Adipocyte (in vitro differentiated cells): ENCODE data around the gene GRHL1.
"Not testable (repeated sequence)": the region's sequence is repeated elsewhere in the genome, so short reads cannot be mapped to it uniquely, and the experiment has no call there.

Experiments used
- DNase-seq: peaks from one replicate; pipeline ENCODE4 v3.0.0-alpha.2; 2015; ENCODE audit warnings: low read depth
- H3K27me3 ChIP-seq: replicated peaks from 2 replicates; pipeline ENCODE4 v1.7.0; 2013; ENCODE audit warnings: mild to moderate bottlenecking, low read length, moderate library complexity; ENCODE audit not compliant: control insufficient read depth, insufficient read depth
- H3K36me3 ChIP-seq: 2 replicates; pipeline ENCODE4 v1.7.0; 2013; ENCODE audit warnings: low read length, mild to moderate bottlenecking, moderate library complexity; ENCODE audit not compliant: control insufficient read depth, insufficient read depth, severe bottlenecking
- H3K4me1 ChIP-seq: 2 replicates; pipeline ENCODE4 v1.7.0; 2013; ENCODE audit warnings: mild to moderate bottlenecking, low read length, moderate library complexity; ENCODE audit not compliant: control insufficient read depth, insufficient read depth
- H3K4me3 ChIP-seq: 2 replicates; pipeline ENCODE4 v1.7.0; 2013; ENCODE audit warnings: mild to moderate bottlenecking, low read length, moderate library complexity
- H3K9ac ChIP-seq: 2 replicates; pipeline ENCODE4 v1.7.0; 2013; ENCODE audit warnings: mild to moderate bottlenecking, low read length, moderate library complexity
- H3K9me3 ChIP-seq: 2 replicates; pipeline ENCODE4 v1.7.0; 2013; ENCODE audit warnings: mild to moderate bottlenecking, low read length, moderate library complexity; ENCODE audit not compliant: control insufficient read depth

Gene GRHL1

DNA sequence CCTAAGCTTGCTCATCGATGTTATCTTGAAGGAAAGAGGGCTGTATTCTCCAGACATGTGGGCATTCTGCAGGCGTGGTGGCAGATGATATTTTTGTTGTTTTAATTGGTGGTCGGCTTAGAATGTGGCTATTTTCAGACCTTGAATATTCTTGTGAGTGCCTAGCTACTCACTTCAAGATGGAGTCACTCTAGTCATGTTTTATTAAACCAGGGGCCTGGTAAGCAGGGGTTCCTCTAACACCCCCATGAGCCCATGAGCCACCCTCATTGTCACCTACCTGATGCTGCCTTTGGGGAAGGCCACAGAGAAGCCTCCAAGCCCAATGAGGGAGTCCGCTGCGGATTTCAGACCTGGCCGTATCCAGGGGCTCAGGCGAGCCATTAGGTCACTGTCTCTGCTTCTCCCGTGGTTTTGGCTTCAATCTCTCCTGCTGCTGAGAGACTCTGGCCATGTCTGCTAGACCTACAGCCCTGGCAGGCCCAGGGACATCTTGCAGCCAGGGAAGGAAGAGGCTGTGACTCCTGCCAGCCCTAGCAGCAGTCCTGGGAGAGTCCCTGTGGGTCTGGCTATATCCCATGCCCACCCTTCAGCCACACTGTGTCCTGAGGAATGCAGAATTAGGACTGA is 75.6 kb downstream of the GRHL1 start:
- DNase-seq = no peak
- H3K27me3 ChIP-seq = peaks cover 7% of the 10 kb centered on the region
- no peak overlapping the region for H3K4me3 ChIP-seq
- H3K36me3 ChIP-seq = no peaks in the 10 kb centered on the region
- no peak overlapping the region for H3K9ac ChIP-seq
- peaks cover 4% of the 10 kb centered on the region for H3K4me1 ChIP-seq
- H3K9me3 ChIP-seq = no peaks in the 10 kb centered on the region

DNA sequence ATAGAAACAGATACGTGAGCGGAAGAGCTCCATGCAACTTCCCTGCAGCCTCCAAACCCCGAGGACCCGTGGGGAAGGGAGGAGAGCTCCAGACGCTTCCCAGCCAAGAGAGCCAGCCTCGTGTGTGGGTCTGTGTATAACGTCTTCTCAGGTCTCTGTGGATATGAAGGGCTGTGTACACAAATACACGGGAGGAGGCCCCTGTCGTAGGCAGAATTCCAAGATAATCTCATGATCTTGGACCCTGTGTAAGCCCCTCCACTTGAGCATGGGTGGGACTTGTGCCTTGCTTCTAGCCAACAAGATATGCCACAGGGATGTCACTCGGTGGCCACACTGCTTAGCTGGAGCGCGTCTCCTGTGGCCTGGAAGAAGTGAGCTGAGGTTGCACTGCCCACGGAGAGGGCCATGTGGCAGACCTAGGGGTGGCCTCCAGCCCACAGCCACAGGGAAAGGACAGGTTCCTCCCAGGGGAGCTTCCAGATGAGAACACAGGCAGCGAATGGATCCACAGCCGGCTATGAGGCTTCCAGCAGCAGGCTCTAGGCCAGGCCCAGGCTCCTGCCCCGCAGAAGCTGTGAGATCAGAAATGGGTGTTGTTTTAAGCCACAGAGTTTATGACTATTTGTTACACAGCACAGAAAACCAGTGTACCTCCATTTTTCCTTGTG is 76.3 kb downstream of the GRHL1 start:
- H3K9ac ChIP-seq = no peak overlapping the region
- H3K4me3 ChIP-seq = no peak overlapping the region
- no peak for DNase-seq
- H3K9me3 ChIP-seq = no peaks in the 10 kb centered on the region
- H3K27me3 ChIP-seq = peaks cover 7% of the 10 kb centered on the region
- H3K4me1 ChIP-seq = peaks cover 4% of the 10 kb centered on the region
- no peaks in the 10 kb centered on the region for H3K36me3 ChIP-seq

DNA sequence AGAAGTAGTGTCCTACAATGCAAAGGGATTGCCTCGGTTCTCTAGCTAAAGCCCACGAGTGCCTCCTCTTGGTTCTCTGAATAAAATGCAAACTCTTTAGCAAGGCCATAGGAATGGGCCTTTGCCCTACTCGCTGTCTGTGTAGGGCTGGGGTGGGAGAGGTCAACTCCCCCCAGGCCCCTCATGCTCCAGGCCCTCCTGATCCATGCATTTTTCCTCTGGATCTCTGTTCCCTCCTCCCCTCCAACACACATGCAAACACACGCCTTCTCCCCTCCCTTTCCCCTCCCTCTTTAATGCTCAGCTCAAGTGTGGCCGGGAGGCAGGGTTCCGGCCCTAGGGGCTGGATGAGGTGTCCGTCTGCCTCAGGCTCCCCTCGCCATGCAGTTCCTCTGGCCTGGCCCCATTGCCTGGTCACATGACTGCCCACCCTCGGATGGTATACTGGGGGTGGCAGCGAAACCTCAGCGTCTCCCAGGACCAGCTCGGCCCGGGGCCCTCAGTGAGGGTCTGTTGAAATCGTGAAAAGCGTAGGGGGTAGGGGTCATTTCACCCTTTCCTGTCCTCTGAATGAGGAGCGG is 77.0 kb downstream of the GRHL1 start:
- no peak for DNase-seq
- no peaks in the 10 kb centered on the region for H3K36me3 ChIP-seq
- peaks cover 4% of the 10 kb centered on the region for H3K4me1 ChIP-seq
- H3K4me3 ChIP-seq = no peak overlapping the region
- no peaks in the 10 kb centered on the region for H3K9me3 ChIP-seq
- H3K27me3 ChIP-seq = peaks cover 4% of the 10 kb centered on the region
- no peak overlapping the region for H3K9ac ChIP-seq

DNA sequence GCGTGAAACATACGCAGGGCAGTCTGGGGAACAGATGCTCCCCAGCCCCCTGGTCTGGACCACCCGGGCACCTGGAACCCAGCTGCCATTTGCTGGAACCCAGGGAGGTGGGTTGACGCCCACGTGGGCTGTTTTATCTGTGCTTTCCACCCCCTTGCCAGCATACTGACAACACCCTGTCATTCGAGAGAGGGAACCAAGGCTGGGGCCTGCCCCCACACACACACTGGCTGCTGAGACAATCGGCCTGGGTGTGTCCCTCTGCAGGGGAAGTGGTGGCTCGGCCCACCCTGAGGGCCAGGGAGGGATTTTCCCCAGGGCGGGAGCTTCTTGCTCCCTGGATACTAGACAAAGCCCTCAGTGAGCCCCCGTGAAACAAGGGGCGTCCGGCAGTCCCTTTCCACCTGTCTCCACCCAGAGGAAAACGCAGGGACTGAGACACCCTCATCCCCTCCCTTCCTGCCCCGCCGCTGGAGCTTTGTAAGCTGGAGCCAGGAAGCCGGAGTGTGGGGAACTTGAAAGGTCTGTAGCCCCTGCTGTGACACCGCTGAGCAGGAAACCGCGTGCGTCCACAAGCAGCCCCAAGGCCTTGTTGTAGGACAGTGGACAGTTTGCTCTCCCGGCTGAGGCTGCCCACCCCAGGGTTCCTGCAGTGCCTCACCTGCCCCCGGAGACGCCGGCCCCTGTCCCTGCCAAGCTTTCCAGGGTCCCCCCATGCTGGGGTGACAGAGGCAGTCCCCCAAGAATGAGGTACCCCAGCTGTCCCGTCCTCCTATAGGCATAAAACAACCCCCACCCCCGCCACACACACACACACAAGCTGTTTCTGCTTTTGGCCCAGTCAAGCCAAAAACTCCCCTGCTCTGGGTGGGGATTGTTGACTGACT is 77.7 kb downstream of the GRHL1 start:
- Histone ChIP-seq H3K36me3 (no peaks in the 10 kb centered on the region), H3K4me1 (peaks cover 4% of the 10 kb centered on the region), H3K9ac (no peak overlapping the region), H3K4me3 (no peak overlapping the region), H3K9me3 (no peaks in the 10 kb centered on the region), H3K27me3 (no peaks in the 10 kb centered on the region)
- no peak for DNase-seq

DNA sequence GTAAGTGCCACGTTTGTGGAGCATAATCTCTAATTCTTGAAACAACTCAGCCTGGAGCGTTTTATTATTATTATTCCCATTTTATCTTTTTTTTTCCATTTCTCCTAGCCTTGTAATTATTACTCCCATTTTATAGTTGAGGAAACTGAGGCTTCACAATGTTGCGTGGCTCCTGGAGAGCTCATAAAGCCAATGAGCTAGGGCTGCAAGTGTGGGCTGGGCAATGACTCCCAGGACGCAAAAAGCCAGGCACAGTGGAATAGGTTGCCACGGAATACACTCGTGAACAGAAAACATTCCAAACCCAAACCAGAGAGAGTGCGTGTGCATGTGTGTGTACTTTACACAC is 78.4 kb downstream of the GRHL1 start:
- no peaks in the 10 kb centered on the region for H3K9me3 ChIP-seq
- no peak overlapping the region for H3K9ac ChIP-seq
- H3K27me3 ChIP-seq = no peaks in the 10 kb centered on the region
- no peaks in the 10 kb centered on the region for H3K36me3 ChIP-seq
- peaks cover 4% of the 10 kb centered on the region for H3K4me1 ChIP-seq
- H3K4me3 ChIP-seq = no peak overlapping the region
- DNase-seq = no peak

DNA sequence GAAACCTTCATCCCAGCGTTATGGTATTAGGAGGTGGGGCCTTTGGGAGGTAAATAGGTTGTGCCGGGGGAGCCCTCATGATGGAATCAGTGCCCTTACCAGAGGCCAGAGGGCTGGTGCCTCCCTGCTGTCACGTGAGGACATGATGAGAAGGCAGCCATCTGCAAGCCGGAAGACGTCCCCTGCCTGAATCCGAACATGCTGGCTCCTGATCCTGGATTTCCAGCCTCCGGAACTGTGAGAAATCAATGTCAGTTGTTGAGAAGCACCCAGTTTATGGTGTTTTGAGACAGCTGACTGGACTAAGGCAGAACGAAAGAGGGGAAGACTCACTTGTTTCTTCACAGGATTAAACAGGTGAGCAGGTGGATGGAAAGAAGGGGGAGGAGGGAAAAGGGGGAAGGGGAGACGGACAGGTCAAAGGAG is 78.8 kb downstream of the GRHL1 start:
- no peak overlapping the region for H3K9ac ChIP-seq
- no peak for DNase-seq
- H3K4me3 ChIP-seq = no peak overlapping the region
- H3K27me3 ChIP-seq = no peaks in the 10 kb centered on the region
- no peaks in the 10 kb centered on the region for H3K36me3 ChIP-seq
- no peaks in the 10 kb centered on the region for H3K9me3 ChIP-seq
- H3K4me1 ChIP-seq = peaks cover 4% of the 10 kb centered on the region

DNA sequence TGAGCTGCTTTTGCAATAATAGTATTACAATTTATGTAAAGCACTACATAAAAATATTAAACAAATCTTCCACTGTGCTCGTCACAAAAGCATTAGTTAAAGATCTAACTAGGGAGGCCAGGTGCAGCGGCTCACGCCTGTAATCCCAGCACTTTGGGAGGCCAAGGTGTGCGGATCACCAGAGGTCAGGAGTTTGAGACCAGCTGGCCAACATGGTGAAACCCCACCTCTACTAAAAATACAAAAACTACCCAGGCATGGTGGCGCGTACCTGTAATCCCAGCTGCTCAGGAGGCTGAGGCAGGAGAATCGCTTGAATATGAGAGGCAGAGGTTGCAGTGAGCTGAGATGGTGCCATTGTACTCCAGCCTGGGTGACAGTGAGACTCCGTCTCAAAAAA is 79.3 kb downstream of the GRHL1 start:
- not testable (repeated sequence) for H3K9ac ChIP-seq, DNase-seq, H3K9me3 ChIP-seq, H3K4me3 ChIP-seq, H3K4me1 ChIP-seq, H3K36me3 ChIP-seq, H3K27me3 ChIP-seq

DNA sequence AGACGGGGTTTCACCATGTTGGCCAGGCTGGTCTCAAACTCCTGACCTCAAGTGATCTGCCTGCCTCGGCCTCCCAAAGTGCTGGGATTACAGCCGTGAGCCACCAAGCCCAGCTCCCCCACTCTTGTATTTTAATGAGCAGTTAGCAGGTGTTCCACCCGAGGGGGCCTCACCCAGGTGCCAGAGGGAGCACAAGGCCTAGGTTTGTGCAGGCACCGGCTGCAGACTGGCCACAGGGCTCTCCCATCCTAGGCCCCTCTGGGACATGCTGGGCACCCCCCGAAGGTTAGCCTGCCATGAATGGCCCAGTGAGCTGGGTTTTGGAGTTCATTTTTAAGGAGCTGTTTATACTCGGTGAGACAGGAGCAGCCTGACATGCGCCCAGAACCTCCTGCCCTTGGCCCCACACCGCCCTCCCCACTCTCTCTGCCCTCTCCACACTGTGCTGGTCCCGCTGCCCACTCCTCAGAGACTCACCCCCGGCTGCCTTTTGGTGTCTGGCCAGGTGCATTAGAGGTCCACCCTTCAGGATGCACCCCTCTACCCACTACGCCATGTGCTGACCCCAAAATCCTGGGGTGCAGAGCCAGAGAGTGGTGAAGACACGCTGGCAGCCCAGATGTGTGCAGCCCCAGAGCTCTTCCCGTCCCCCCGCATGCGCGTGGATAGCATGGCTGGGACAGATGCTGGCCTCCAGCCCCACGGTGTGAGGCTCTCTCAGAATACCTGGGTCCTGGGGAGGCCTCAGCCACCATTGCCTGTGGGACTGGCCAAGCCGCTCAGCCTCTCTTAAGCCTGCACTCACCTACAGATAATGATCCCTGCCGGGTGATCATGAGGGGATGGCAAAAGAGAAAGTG is 80.6 kb downstream of the GRHL1 start:
- no peak for DNase-seq
- no peak overlapping the region for H3K9ac ChIP-seq
- peaks cover 21% of the 10 kb centered on the region for H3K4me1 ChIP-seq
- no peaks in the 10 kb centered on the region for H3K9me3 ChIP-seq
- no peaks in the 10 kb centered on the region for H3K27me3 ChIP-seq
- H3K4me3 ChIP-seq = no peak overlapping the region
- no peaks in the 10 kb centered on the region for H3K36me3 ChIP-seq

DNA sequence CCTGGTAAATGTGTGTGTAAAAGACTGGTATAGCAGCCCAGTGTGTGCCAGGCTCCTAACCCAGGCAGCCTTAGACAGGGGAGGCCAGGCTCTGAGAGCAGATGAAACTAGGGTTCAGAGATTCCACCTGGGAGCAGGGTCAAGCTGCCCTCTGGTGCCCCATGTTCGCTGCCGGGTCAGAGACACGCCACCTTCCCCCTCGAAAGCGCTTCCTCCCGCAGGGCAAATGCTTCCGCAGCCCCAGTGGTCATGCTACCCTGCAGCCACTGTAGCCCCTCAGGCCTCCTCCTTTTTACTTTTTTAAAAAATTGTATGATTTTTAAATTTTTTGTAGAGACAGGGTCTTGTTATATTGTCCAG is 81.2 kb downstream of the GRHL1 start:
- Histone ChIP-seq H3K27me3 (no peaks in the 10 kb centered on the region), H3K9me3 (no peaks in the 10 kb centered on the region), H3K4me3 (no peak overlapping the region), H3K36me3 (no peaks in the 10 kb centered on the region), H3K9ac (no peak overlapping the region), H3K4me1 (peaks cover 21% of the 10 kb centered on the region)
- DNase-seq = no peak

DNA sequence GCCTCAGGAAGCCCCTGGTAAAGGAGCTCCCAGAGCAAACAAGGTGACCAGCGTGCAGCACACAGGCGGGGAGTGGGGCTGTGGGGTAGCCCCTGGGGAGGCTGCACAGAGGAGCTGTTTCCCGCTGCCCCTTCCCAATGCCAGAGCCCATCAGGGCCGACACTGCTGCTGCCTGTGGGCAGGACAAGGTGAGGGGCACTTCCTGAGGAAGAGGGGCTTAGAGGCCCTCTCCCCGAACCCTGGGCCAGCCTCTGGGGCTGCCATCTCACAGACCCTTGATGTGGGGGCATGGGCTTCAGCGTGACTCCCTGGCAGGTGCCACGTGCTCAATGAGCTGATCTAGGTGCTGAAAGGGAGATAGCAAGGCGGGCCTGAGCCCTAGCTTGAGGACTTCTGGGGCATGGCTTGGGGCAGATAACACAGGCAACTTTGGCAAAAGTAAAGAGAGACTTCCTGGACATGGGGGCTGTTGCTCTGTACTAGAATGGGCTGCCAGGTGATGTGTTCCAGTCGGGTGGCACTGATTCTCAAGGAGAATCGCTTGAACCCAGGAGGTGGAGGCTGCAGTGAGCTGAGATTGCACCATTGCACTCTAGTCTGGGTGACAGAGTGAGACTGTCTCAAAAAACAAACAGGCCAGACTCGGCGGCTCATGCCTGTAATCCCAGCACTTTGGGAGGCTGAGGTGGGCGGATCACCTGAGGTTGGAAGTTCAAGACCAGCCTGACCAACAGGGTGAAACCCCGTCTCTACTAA is 81.9 kb downstream of the GRHL1 start:
- Histone ChIP-seq H3K9me3 (no peaks in the 10 kb centered on the region), H3K36me3 (no peaks in the 10 kb centered on the region), H3K4me1 (peaks cover 21% of the 10 kb centered on the region), H3K4me3 (no peak overlapping the region), H3K27me3 (no peaks in the 10 kb centered on the region), H3K9ac (no peak overlapping the region)
- DNase-seq = no peak
